Endothelial cell of umbilical vein (primary cell): ENCODE measurements around the gene SORL1. TPM values are rescaled to one million over a fixed set of nuclear protein-coding genes. Genes with fewer than 3 reads are reported as not detected.

Experiments
- BruUV-seq: library from RNA; stranded (reverse); fragments of 400-500 nt; replicated peaks from 2 replicates; lab custom pipeline; 2021; lab: Mats Ljungman, UMichigan
- CTCF ChIA-PET: fragments of 300-600, 350-600 bp; sonication (Branson Sonifier 250); formaldehyde crosslinking; loops from one replicate; lab custom pipeline; 2021; ENCODE audit warnings: antibody characterized with exemption, inconsistent platforms; lab: Charles Lee
- POLR2A ChIA-PET: fragments of 300-600, 350-600 bp; sonication (Branson Sonifier 250); formaldehyde crosslinking; loops from one replicate; lab custom pipeline; 2021; ENCODE audit warnings: antibody characterized with exemption, inconsistent platforms; lab: Charles Lee
- DNase-seq: peaks from one replicate; pipeline ENCODE4 v3.0.0-alpha.2; 2011; ENCODE audit warnings: low read depth, low spot score
- FAIRE-seq: peaks from 2 replicates; lab custom pipeline; 2011; peaks lifted over from hg19 to GRCh38; lab: Jason Lieb, UNC
- H2AFZ ChIP-seq: 2 replicates; pipeline ENCODE4 v1.6.0; 2012; ENCODE audit warnings: low read depth, low read length, control low read depth, inconsistent platforms
- H3K27ac ChIP-seq: 2 replicates; pipeline ENCODE4 v1.5.1; 2011; ENCODE audit warnings: low read depth, mild to moderate bottlenecking, control low read depth, low read length, moderate library complexity; ENCODE audit not compliant: insufficient read depth
- H3K27me3 ChIP-seq, 2 experiments: 2 replicates each; pipeline versions ENCODE4 v1.6.0 to v1.6.1; 2011; ENCODE audit warnings: low read length in 2 of 2, mixed read lengths in 1 of 2; ENCODE audit not compliant: control insufficient read depth in 2 of 2, insufficient read depth in 2 of 2
- H3K36me3 ChIP-seq, 2 experiments: 2 replicates in 1 of 2; 3 replicates in 1 of 2; pipeline ENCODE4 v1.5.1; 2011; ENCODE audit warnings: low read length in 2 of 2, mild to moderate bottlenecking in 1 of 2, moderate library complexity in 1 of 2; ENCODE audit not compliant: control insufficient read depth in 2 of 2, insufficient read depth in 2 of 2; ENCODE audit errors: extremely low read depth in 1 of 2
- H3K4me1 ChIP-seq: 3 replicates; pipeline ENCODE4 v1.5.1; 2011; ENCODE audit warnings: mild to moderate bottlenecking, low read length; ENCODE audit not compliant: control insufficient read depth, insufficient read depth; ENCODE audit errors: extremely low read depth
- H3K4me2 ChIP-seq: 2 replicates; pipeline ENCODE4 v1.6.1; 2011; ENCODE audit warnings: low read length, control low read depth, mixed read lengths; ENCODE audit not compliant: insufficient read depth
- H3K4me3 ChIP-seq, 3 experiments: fragments of 200-600 bp in 1 of 3; sonication (generic), shearing (Covaris generic) in 1 of 3; replicated peaks in 1 of 3; 2 replicates each; pipeline ENCODE4 v1.5.1; 2011 to 2016; ENCODE audit warnings: control low read depth in 3 of 3, low read length in 3 of 3, mild to moderate bottlenecking in 2 of 3, inconsistent platforms in 1 of 3, low read depth in 1 of 3, moderate library complexity in 1 of 3; ENCODE audit not compliant: insufficient read depth in 1 of 3
- H3K79me2 ChIP-seq: 2 replicates; pipeline ENCODE4 v1.6.0; 2012; ENCODE audit warnings: low read length, inconsistent platforms; ENCODE audit not compliant: control insufficient read depth, insufficient read depth
- H3K9ac ChIP-seq: replicated peaks from 2 replicates; pipeline ENCODE3; 2011; ENCODE audit warnings: low read length, control low read depth; ENCODE audit not compliant: insufficient read depth; ENCODE audit errors: extremely low read depth
- H3K9me1 ChIP-seq: replicated peaks from 3 replicates; pipeline ENCODE4 v1.6.0; 2011; ENCODE audit warnings: mild to moderate bottlenecking, low read length; ENCODE audit not compliant: control insufficient read depth, insufficient read depth; ENCODE audit errors: extremely low read depth
- H3K9me3 ChIP-seq: replicated peaks from 2 replicates; pipeline ENCODE4 v1.5.1; 2012; ENCODE audit warnings: low read length, inconsistent platforms; ENCODE audit not compliant: control insufficient read depth, insufficient read depth
- H4K20me1 ChIP-seq: replicated peaks from 2 replicates; pipeline ENCODE3; 2011; ENCODE audit warnings: mild to moderate bottlenecking, low read length; ENCODE audit not compliant: control insufficient read depth, insufficient read depth; ENCODE audit errors: extremely low read depth
- EZH2 ChIP-seq: IDR thresholded peaks from 2 replicates; pipeline ENCODE4 v1.6.1; 2012; ENCODE audit warnings: borderline replicate concordance, low read depth, mild to moderate bottlenecking, moderate library complexity, low read length, inconsistent platforms; ENCODE audit not compliant: severe bottlenecking
- FOS ChIP-seq: IDR thresholded peaks from 2 replicates; pipeline ENCODE4 v1.6.1; 2011; ENCODE audit warnings: mild to moderate bottlenecking, low read length, moderate library complexity, borderline replicate concordance; ENCODE audit not compliant: insufficient read depth
- GATA2 ChIP-seq: IDR thresholded peaks from 2 replicates; pipeline ENCODE4 v1.7.0; 2011; ENCODE audit warnings: low read depth, mild to moderate bottlenecking, moderate library complexity, mixed read lengths, low read length; ENCODE audit not compliant: insufficient read length, insufficient read depth
- JUN ChIP-seq: IDR thresholded peaks from 2 replicates; pipeline ENCODE4 v1.6.1; 2011; ENCODE audit warnings: borderline replicate concordance, low read depth; ENCODE audit not compliant: insufficient read length, insufficient read depth
- MYC ChIP-seq: IDR thresholded peaks from one replicate; pipeline ENCODE4 v1.6.1; 2011; ENCODE audit warnings: mild to moderate bottlenecking, low read depth, low read length
- POLR2AphosphoS5 ChIP-seq: IDR thresholded peaks from 2 replicates; pipeline ENCODE4 v1.6.1; 2012; ENCODE audit warnings: low read depth, mild to moderate bottlenecking, control low read depth, low read length, moderate library complexity; ENCODE audit not compliant: insufficient read depth
- dilution Hi-C: fragments of 300-500 bp; cut with MboI; formaldehyde crosslinking; loops from one replicate; pipeline ENCODE4 v1.15.0; 2019; ENCODE audit warnings: low sequenced_read_pairs; ENCODE audit not compliant: extremely low pct_ligation_motif_present
- intact Hi-C: fragments of 100-400 bp; cut with micrococcal nuclease; formaldehyde crosslinking; loops from one replicate; pipeline ENCODE4 v1.10.0; 2022
- polyA plus RNA-seq, 4 experiments: library from polyadenylated mRNA; depleted of rRNA in 3 of 4; stranded (reverse) in 3 of 4; unstranded in 1 of 4; fragments of >200 nt; gene quantifications; 2 replicates each; pipeline versions ENCODE4 v1.2.1 to v1.2.3, GENCODE V29; 2011 to 2012; ENCODE audit warnings: missing spikeins in 1 of 4
- total RNA-seq: library from RNA; stranded (reverse); gene quantifications from 2 replicates; pipeline ENCODE4 v1.2.3, GENCODE V29; 2021

Gene SORL1
- total and polyA plus RNA-seq, 2 donors (not counting 3 experiments of a cell fraction or from before 2014, with no cell fraction given): 0.17 to 0.31 TPM

GRCh38 chr11:121580154-121580553 is 128.0 kb downstream of the SORL1 start:
- H3K79me2 ChIP-seq: no peaks in the 10 kb centered on the region
- H3K9ac ChIP-seq: no peak overlapping the region
- POLR2A ChIA-PET: no interaction called here
- no peaks in the 10 kb centered on the region for H3K9me3 ChIP-seq
- H3K27me3 ChIP-seq: no peaks in the 10 kb centered on the region
- CTCF ChIA-PET: interaction anchor here (1.5 kb wide), 1 partner anchor 11 kb away, joined by 6 read pairs; no protein-coding TSS in a partner anchor
- no peak overlapping the region for H3K4me3 ChIP-seq
- H3K4me2 ChIP-seq: no peak overlapping the region
- no peaks in the 10 kb centered on the region for H3K36me3 ChIP-seq
- no peak overlapping the region for H3K27ac ChIP-seq
- dilution Hi-C loops: no loop called here
- H3K9me1 ChIP-seq: no peaks in the 10 kb centered on the region
- no peaks in the 10 kb centered on the region for H4K20me1 ChIP-seq
- TF ChIP-seq JUN: no peak
- TF ChIP-seq MYC: no peak
- FAIRE-seq (no peak), DNase-seq (no peak)
- no peak overlapping the region for H2AFZ ChIP-seq
- intact Hi-C loops: no loop called here
- H3K4me1 ChIP-seq: no peaks in the 10 kb centered on the region
- no TSS peak for BruUV-seq

GRCh38 chr11:121581607-121582006 is 129.5 kb downstream of the SORL1 start:
- TF ChIP-seq EZH2: no peak
- TF ChIP-seq POLR2AphosphoS5: no peak
- no peak for TF ChIP-seq GATA2
- no peak for TF ChIP-seq FOS
- TF ChIP-seq JUN: no peak
- intact Hi-C loops (no loop called here), dilution Hi-C loops (no loop called here)
- H3K9me3 ChIP-seq: no peaks in the 10 kb centered on the region
- H3K9me1 ChIP-seq: no peaks in the 10 kb centered on the region
- H3K27ac ChIP-seq: no peak overlapping the region
- DNase-seq (no peak), FAIRE-seq (no peak)
- H3K27me3 ChIP-seq: peaks cover 0 to 1% of the 10 kb centered on the region in 2 experiments
- ChIA-PET POLR2A (no interaction called here), CTCF (interaction anchor here (0.9 to 1.2 kb wide), 2 partner anchors 8 to 10 kb away, joined by 3 to 6 read pairs; no protein-coding TSS in a partner anchor)
- no peaks in the 10 kb centered on the region for H4K20me1 ChIP-seq
- H3K79me2 ChIP-seq: no peaks in the 10 kb centered on the region
- no TSS peak for BruUV-seq
- H3K4me2 ChIP-seq: no peak overlapping the region
- no peak overlapping the region for H2AFZ ChIP-seq
- H3K4me3 ChIP-seq: no peak overlapping the region
- no peak overlapping the region for H3K9ac ChIP-seq
- no peaks in the 10 kb centered on the region for H3K4me1 ChIP-seq
- H3K36me3 ChIP-seq: no peaks in the 10 kb centered on the region
